Activated CD4-positive, alpha-beta memory T cell treated with anti-CD3 and anti-CD28 coated beads for 36 hours (primary cell): ENCODE results near the gene DPYD. TPM values are rescaled to one million over a fixed set of nuclear protein-coding genes. Genes with fewer than 3 reads are reported as not detected.

Experiments used
- CTCF ChIA-PET: fragments of 350-600 bp; sonication (Branson Sonifier 250); formaldehyde crosslinking; loops from one replicate; lab custom pipeline; 2021; ENCODE audit warnings: antibody characterized with exemption, inconsistent platforms; lab: Charles Lee
- POLR2A ChIA-PET: fragments of 350-600 bp; sonication (Branson Sonifier 250); formaldehyde crosslinking; loops from one replicate; lab custom pipeline; 2021; ENCODE audit warnings: antibody characterized with exemption; lab: Charles Lee
- DNase-seq: peaks from one replicate; pipeline ENCODE4 v3.0.0-alpha.2; 2020
- H3K27ac Mint-ChIP-seq: one replicate; pipeline ENCODE4 v1.8.0; 2021; ENCODE audit warnings: mixed read lengths
- H3K27me3 Mint-ChIP-seq: one replicate; pipeline ENCODE4 v1.8.0; 2021; ENCODE audit warnings: mixed read lengths
- H3K36me3 Mint-ChIP-seq: one replicate; pipeline ENCODE4 v1.8.0; 2021; ENCODE audit warnings: mixed read lengths
- H3K4me1 Mint-ChIP-seq: one replicate; pipeline ENCODE4 v1.8.0; 2021; ENCODE audit warnings: low read depth, mixed read lengths
- H3K4me3 Mint-ChIP-seq: one replicate; pipeline ENCODE4 v1.8.0; 2021; ENCODE audit warnings: mild to moderate bottlenecking, mixed read lengths
- H3K9me3 Mint-ChIP-seq: one replicate; pipeline ENCODE4 v1.8.0; 2021; ENCODE audit warnings: mixed read lengths
- intact Hi-C: fragments of 100-400 bp; cut with micrococcal nuclease; formaldehyde crosslinking; loops from one replicate; pipeline ENCODE4 v1.15.1; 2023
- total RNA-seq, 2 experiments: library from RNA; stranded (reverse); gene quantifications; one replicate each; pipeline ENCODE4 v1.2.3, GENCODE V29; 2021

Gene DPYD
- total RNA-seq, 2 experiments from 2014 or later: 11.8 to 12.2 TPM

DNA sequence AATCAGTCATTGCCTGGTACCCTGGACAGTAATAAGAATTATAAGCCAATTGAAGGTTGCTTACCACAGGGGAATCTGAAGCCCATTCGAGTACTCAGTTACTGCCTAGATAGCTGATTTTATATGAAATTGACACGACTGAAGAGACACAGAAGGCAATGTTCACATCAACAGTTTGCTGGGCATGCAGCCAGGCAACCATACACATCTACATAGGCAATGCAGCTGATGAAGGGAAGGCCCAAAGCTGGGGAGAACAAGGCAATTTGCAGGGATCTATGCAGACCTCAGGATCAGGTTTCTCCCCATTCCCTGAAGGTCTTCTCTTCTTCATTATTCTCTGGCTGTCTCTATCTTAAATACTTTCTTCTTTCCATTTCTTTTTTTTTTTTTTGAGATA lies 750.5 kb downstream of the DPYD start:
- H3K4me1 Mint-ChIP-seq: no peaks in the 10 kb centered on the region
- peaks cover 4% of the 10 kb centered on the region for H3K9me3 Mint-ChIP-seq
- H3K27ac Mint-ChIP-seq: no peak overlapping the region
- intact Hi-C loops: no loop called here
- DNase-seq: no peak
- no peaks in the 10 kb centered on the region for H3K27me3 Mint-ChIP-seq
- H3K4me3 Mint-ChIP-seq: no peak overlapping the region
- H3K36me3 Mint-ChIP-seq: peaks cover 4% of the 10 kb centered on the region
- POLR2A ChIA-PET: no interaction called here
- CTCF ChIA-PET: no interaction called here

DNA sequence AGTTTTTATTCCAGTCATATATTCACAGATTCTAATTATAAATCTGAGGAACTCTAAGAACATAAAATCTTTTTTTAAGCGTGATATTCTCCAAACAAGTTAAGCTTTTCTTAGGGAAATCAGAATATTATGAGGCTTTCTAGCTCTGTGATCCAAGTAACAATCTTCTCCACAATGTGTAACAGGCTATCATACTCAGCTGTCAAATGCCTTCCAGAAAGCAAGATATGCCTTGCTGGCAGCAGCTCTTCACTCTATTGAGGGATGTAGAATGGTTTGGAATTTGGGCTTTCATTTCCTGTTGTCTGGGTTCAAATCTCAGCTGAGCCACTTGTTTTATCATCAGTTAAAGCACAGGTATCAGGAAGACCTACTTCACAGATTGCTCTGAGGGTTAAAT lies 752.8 kb downstream of the DPYD start:
- DNase-seq: no peak
- no peaks in the 10 kb centered on the region for H3K27me3 Mint-ChIP-seq
- intact Hi-C loops: no loop called here
- H3K9me3 Mint-ChIP-seq: peaks cover 23% of the 10 kb centered on the region
- H3K36me3 Mint-ChIP-seq: peaks cover 20% of the 10 kb centered on the region
- no peaks in the 10 kb centered on the region for H3K4me1 Mint-ChIP-seq
- ChIA-PET CTCF (no interaction called here), POLR2A (no interaction called here)
- no peak overlapping the region for H3K4me3 Mint-ChIP-seq
- no peak overlapping the region for H3K27ac Mint-ChIP-seq

GRCh38 chr1:97167246-97167645 lies 753.6 kb downstream of the DPYD start:
- Mint-ChIP-seq H3K9me3 (peaks cover 23% of the 10 kb centered on the region), H3K4me1 (no peaks in the 10 kb centered on the region), H3K36me3 (peaks cover 20% of the 10 kb centered on the region), H3K27ac (no peak overlapping the region), H3K27me3 (no peaks in the 10 kb centered on the region), H3K4me3 (no peak overlapping the region)
- no peak for DNase-seq
- ChIA-PET CTCF (no interaction called here), POLR2A (no interaction called here)
- intact Hi-C loops: no loop called here

DNA sequence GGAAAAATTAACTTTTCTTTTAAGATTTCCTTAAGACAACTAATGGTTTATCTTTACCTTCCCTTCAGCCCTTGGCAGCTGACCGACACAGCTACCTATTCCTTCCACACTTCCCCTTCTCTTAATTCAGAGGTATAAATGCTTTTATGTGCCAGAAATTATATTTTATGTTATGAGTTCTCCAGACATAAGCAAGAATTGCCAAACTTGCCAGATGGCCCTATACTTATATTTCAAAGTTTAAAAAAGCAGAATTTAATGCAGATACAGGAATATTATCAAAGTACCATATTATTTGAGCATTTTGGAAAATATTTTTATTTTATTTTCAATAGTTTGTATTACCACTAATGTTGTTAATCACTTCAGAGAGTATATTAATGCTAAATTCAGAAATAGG lies 754.2 kb downstream of the DPYD start:
- Mint-ChIP-seq H3K9me3 (peaks cover 23% of the 10 kb centered on the region), H3K27me3 (no peaks in the 10 kb centered on the region), H3K4me1 (no peaks in the 10 kb centered on the region), H3K27ac (no peak overlapping the region), H3K36me3 (peaks cover 20% of the 10 kb centered on the region), H3K4me3 (no peak overlapping the region)
- ChIA-PET POLR2A (no interaction called here), CTCF (interaction anchor here (0.9 kb wide), 1 partner anchor 10 kb away, joined by 3 read pairs; no protein-coding TSS in a partner anchor)
- intact Hi-C loops: no loop called here
- no peak for DNase-seq

- no peak for DNase-seq
- intact Hi-C loops: no loop called here
- Mint-ChIP-seq H3K36me3 (peaks cover 20% of the 10 kb centered on the region), H3K9me3 (peaks cover 23% of the 10 kb centered on the region), H3K4me1 (no peaks in the 10 kb centered on the region), H3K27ac (no peak overlapping the region), H3K27me3 (no peaks in the 10 kb centered on the region), H3K4me3 (no peak overlapping the region)
- POLR2A ChIA-PET: no interaction called here
- CTCF ChIA-PET: no interaction called here
These were observed 756.6 kb downstream of the DPYD start for GRCh38 chr1:97164276-97164639.

- intact Hi-C loops: no loop called here
These were observed 757.1 kb downstream of the DPYD start for GRCh38 chr1:97163591-97164275.

GRCh38 chr1:97160818-97161217 lies 760.0 kb downstream of the DPYD start:
- POLR2A ChIA-PET: no interaction called here
- no peak for DNase-seq
- no peak overlapping the region for H3K27ac Mint-ChIP-seq
- H3K27me3 Mint-ChIP-seq: no peaks in the 10 kb centered on the region
- intact Hi-C loops: no loop called here
- peaks cover 26% of the 10 kb centered on the region for H3K9me3 Mint-ChIP-seq
- no peaks in the 10 kb centered on the region for H3K4me1 Mint-ChIP-seq
- no peak overlapping the region for H3K4me3 Mint-ChIP-seq
- H3K36me3 Mint-ChIP-seq: peaks cover 31% of the 10 kb centered on the region
- CTCF ChIA-PET: no interaction called here

More at GRCh38 chr1:97163591-97164275, 757.1 kb downstream of the DPYD start:
- Mint-ChIP-seq H3K27me3 (no peaks in the 10 kb centered on the region), H3K4me3 (no peak overlapping the region), H3K4me1 (no peaks in the 10 kb centered on the region), H3K9me3 (peaks cover 23% of the 10 kb centered on the region), H3K36me3 (peaks cover 23% of the 10 kb centered on the region), H3K27ac (no peak overlapping the region)
- ChIA-PET POLR2A (no interaction called here), CTCF (no interaction called here)
- DNase-seq: no peak

DNA sequence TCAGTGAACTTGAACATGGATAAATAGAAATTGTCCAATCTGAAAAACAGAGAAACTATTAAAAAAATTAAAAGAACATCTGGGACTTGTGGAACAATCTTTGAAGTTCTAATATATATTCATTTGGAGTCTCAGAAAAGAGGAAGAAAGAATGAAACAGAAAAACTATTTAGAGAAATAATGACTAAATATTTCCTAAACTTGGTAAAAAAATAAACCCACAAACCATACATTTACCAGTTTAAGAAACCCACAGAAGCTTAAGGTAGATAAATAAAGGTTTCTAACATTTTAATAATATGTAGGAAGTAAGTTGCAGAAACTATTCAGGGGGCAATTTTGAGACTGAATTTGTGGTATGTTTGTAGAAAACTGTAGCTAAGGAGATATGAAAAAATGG lies 761.5 kb downstream of the DPYD start:
- Mint-ChIP-seq H3K27ac (no peak overlapping the region), H3K36me3 (peaks cover 31% of the 10 kb centered on the region), H3K4me1 (no peaks in the 10 kb centered on the region), H3K9me3 (peaks cover 15% of the 10 kb centered on the region), H3K27me3 (no peaks in the 10 kb centered on the region), H3K4me3 (no peak overlapping the region)
- ChIA-PET CTCF (no interaction called here), POLR2A (no interaction called here)
- DNase-seq: no peak
- intact Hi-C loops: no loop called here

GRCh38 chr1:97158691-97159096 lies 762.1 kb downstream of the DPYD start:
- Mint-ChIP-seq H3K4me1 (no peaks in the 10 kb centered on the region), H3K27me3 (no peaks in the 10 kb centered on the region), H3K4me3 (no peak overlapping the region), H3K36me3 (peaks cover 32% of the 10 kb centered on the region), H3K27ac (no peak overlapping the region), H3K9me3 (peaks cover 9% of the 10 kb centered on the region)
- DNase-seq: no peak
- intact Hi-C loops: no loop called here
- ChIA-PET POLR2A (interaction anchor here (0.6 kb wide), 1 partner anchor 155 kb away, joined by 4 read pairs; no protein-coding TSS in a partner anchor), CTCF (no interaction called here)

DNA sequence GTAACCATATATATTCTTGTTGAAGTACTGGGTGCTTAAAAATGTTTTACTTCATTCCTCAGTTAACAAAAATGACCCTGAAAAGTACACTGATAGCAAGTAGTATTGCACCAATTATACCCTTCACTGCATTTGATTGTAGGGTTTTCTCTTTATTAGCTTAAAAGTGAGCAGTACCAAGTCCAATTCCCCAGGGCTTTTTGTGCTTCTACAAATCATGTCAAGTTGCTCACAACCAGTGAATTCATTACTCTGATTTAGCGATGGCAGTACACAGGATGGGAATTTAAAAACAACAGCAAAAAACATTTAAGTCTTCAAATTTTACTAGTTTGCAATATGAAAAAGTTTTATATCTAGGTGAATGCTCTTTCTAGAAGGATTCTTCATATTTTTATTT lies 762.8 kb downstream of the DPYD start:
- no peak for DNase-seq
- no peak overlapping the region for H3K27ac Mint-ChIP-seq
- ChIA-PET CTCF (no interaction called here), POLR2A (no interaction called here)
- no peaks in the 10 kb centered on the region for H3K4me1 Mint-ChIP-seq
- intact Hi-C loops: no loop called here
- peaks cover 31% of the 10 kb centered on the region for H3K36me3 Mint-ChIP-seq
- no peaks in the 10 kb centered on the region for H3K27me3 Mint-ChIP-seq
- H3K9me3 Mint-ChIP-seq: peaks cover 3% of the 10 kb centered on the region
- H3K4me3 Mint-ChIP-seq: no peak overlapping the region

DNA sequence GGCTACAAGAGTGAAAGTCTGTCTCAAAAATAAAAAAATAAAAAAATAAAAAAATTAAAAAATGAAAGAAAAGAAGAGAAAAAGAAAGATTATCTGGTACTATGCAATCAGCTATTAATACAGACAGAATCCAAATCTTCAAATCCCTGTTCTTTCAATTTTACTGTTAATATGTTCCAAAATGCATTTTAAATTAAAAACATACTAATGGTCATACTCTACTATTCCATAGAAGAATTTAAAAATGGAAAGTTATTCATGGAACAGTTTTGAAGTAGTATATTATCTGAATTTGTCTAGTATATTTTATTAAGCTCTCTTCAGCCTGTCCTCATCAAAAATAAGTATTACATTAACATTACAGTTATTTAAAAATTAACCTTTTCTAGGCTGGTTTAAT lies 769.2 kb downstream of the DPYD start:
- no peak for DNase-seq
- ChIA-PET POLR2A (no interaction called here), CTCF (no interaction called here)
- Mint-ChIP-seq H3K4me1 (no peaks in the 10 kb centered on the region), H3K9me3 (no peaks in the 10 kb centered on the region), H3K27me3 (no peaks in the 10 kb centered on the region), H3K36me3 (peaks cover 24% of the 10 kb centered on the region), H3K27ac (no peak overlapping the region), H3K4me3 (no peak overlapping the region)
- intact Hi-C loops: no loop called here

DNA sequence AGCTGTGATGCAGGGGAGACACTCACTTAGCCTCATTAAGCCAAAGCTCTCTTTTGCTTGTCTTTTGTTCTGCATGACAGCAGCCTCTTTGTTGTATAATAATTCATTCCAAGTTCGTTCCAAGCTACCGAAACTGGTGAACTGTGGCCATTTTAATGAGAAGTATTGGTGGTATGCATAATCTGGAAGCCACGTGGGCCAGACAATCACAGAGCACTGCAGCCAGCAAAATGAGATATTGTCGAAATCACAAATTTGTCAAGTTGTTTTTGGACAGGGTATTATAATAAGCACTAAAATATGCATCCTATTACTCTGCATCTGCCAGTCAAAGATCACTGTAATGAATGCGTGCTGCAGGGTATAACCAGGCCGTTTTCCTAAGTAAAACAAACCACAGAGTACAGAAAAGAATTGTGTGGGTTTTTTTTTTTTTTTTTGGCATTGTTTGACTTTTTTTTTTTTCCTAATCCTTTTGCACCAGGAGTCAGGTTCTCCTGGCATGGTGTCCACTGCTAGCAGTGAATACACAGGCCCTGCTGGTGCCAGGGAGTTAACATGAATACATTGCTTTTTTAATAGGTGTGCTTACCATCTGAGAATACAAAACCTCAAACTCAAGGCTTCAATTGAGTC lies 775.4 kb downstream of the DPYD start:
- no peak for DNase-seq
- ChIA-PET CTCF (no interaction called here), POLR2A (no interaction called here)
- Mint-ChIP-seq H3K27me3 (no peaks in the 10 kb centered on the region), H3K27ac (no peak overlapping the region), H3K36me3 (peaks cover 4% of the 10 kb centered on the region), H3K4me1 (no peaks in the 10 kb centered on the region), H3K4me3 (no peak overlapping the region), H3K9me3 (no peaks in the 10 kb centered on the region)
- intact Hi-C loops: no loop called here

DNA sequence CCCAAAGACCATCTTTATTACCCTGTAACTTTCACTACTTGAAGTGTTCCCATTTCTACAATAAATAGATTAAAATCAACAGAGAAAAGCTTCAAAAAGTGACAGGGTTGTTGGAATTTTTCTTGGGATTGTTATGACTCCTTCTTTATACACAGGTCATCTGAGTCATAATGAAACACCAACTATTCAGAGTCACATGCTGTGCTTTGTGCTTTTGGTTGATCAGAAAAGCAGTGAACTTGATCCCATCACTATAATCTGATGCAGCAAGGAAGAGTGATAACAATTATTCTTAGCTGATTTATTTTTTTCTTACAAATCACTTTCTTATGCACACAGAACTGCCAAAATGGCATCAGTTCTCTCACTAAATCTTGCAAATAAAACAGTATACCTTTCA lies 776.3 kb downstream of the DPYD start:
- no peaks in the 10 kb centered on the region for H3K27me3 Mint-ChIP-seq
- DNase-seq: no peak
- no peaks in the 10 kb centered on the region for H3K4me1 Mint-ChIP-seq
- no peak overlapping the region for H3K27ac Mint-ChIP-seq
- H3K4me3 Mint-ChIP-seq: no peak overlapping the region
- ChIA-PET POLR2A (no interaction called here), CTCF (no interaction called here)
- no peaks in the 10 kb centered on the region for H3K9me3 Mint-ChIP-seq
- H3K36me3 Mint-ChIP-seq: peaks cover 4% of the 10 kb centered on the region
- intact Hi-C loops: no loop called here
